ENCODE measurements around the gene ABCA7. TPM values are rescaled to one million over a fixed set of nuclear protein-coding genes. Genes with fewer than 3 reads are reported as not detected.

ABCA7 gene
- total and polyA plus RNA-seq, 2 of the 13 experiments (the other 11 are each of a cell fraction or from before 2014, with no cell fraction given): 4.4 to 32.4 TPM

DNA sequence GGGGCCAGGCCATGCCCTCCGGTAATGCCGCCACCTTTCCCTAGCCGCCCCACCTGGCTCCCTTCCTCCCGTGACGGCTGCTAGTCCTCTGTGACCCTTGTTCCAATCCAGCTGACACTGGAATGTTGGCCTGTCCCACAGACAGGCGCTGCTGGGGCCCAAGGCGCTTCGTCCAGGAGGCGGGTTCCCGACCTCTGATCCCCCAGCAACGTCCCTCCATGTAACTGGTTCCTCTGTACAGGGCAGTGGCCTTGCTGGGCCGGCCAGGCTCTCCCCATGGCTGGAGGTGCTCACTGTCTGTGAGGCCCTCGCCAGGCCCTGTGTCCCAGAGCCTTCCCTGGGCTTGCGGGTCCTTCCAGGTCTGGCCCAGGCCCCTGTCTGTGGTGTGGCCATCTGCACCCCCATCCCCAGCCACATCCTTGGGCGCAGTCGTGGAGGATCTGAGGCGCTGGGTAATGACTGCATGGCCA is 46.5 kb upstream of the ABCA7 start (continued):
- TF ChIP-seq ZNF33B (CRISPR knock-in tag; IDR thresholded peaks at IDR 0.05): 0 out of 2 replicates have a peak, but pooled peaks have one; percentile 76
- TF ChIP-seq, protein P1, sequence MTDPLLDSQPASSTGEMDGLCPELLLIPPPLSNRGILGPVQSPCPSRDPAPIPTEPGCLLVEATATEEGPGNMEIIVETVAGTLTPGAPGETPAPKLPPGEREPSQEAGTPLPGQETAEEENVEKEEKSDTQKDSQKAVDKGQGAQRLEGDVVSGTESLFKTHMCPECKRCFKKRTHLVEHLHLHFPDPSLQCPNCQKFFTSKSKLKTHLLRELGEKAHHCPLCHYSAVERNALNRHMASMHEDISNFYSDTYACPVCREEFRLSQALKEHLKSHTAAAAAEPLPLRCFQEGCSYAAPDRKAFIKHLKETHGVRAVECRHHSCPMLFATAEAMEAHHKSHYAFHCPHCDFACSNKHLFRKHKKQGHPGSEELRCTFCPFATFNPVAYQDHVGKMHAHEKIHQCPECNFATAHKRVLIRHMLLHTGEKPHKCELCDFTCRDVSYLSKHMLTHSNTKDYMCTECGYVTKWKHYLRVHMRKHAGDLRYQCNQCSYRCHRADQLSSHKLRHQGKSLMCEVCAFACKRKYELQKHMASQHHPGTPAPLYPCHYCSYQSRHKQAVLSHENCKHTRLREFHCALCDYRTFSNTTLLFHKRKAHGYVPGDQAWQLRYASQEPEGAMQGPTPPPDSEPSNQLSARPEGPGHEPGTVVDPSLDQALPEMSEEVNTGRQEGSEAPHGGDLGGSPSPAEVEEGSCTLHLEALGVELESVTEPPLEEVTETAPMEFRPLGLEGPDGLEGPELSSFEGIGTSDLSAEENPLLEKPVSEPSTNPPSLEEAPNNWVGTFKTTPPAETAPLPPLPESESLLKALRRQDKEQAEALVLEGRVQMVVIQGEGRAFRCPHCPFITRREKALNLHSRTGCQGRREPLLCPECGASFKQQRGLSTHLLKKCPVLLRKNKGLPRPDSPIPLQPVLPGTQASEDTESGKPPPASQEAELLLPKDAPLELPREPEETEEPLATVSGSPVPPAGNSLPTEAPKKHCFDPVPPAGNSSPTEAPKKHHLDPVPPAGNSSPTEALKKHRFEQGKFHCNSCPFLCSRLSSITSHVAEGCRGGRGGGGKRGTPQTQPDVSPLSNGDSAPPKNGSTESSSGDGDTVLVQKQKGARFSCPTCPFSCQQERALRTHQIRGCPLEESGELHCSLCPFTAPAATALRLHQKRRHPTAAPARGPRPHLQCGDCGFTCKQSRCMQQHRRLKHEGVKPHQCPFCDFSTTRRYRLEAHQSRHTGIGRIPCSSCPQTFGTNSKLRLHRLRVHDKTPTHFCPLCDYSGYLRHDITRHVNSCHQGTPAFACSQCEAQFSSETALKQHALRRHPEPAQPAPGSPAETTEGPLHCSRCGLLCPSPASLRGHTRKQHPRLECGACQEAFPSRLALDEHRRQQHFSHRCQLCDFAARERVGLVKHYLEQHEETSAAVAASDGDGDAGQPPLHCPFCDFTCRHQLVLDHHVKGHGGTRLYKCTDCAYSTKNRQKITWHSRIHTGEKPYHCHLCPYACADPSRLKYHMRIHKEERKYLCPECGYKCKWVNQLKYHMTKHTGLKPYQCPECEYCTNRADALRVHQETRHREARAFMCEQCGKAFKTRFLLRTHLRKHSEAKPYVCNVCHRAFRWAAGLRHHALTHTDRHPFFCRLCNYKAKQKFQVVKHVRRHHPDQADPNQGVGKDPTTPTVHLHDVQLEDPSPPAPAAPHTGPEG (CRISPR knock-in tag; IDR thresholded peaks at IDR 0.05): no peak
- TF ChIP-seq, protein P2, sequence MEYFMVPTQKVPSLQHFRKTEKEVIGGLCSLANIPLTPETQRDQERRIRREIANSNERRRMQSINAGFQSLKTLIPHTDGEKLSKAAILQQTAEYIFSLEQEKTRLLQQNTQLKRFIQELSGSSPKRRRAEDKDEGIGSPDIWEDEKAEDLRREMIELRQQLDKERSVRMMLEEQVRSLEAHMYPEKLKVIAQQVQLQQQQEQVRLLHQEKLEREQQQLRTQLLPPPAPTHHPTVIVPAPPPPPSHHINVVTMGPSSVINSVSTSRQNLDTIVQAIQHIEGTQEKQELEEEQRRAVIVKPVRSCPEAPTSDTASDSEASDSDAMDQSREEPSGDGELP (IDR thresholded peaks at IDR 0.05; ENCODE audit: borderline replicate concordance, low read depth): peak; percentile 97
- TF ChIP-seq, protein P3, sequence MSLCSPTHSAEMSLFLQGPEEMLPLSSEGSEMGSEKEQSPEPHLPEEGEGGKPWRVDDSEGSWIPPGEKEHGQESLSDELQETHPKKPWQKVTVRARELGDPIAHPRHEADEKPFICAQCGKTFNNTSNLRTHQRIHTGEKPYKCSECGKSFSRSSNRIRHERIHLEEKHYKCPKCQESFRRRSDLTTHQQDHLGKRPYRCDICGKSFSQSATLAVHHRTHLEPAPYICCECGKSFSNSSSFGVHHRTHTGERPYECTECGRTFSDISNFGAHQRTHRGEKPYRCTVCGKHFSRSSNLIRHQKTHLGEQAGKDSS (CRISPR knock-in tag; IDR thresholded peaks at IDR 0.05; ENCODE audit: borderline replicate concordance, low read depth): peak; percentile 58; the same call in 1 of the 2 replicates
- TF ChIP-seq, protein P4, sequence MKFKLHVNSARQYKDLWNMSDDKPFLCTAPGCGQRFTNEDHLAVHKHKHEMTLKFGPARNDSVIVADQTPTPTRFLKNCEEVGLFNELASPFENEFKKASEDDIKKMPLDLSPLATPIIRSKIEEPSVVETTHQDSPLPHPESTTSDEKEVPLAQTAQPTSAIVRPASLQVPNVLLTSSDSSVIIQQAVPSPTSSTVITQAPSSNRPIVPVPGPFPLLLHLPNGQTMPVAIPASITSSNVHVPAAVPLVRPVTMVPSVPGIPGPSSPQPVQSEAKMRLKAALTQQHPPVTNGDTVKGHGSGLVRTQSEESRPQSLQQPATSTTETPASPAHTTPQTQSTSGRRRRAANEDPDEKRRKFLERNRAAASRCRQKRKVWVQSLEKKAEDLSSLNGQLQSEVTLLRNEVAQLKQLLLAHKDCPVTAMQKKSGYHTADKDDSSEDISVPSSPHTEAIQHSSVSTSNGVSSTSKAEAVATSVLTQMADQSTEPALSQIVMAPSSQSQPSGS (CRISPR knock-in tag; IDR thresholded peaks at IDR 0.05): 0 out of 2 replicates have a peak, but pooled peaks have one; percentile 46
- TF ChIP-seq FOSL1 (CRISPR knock-in tag; IDR thresholded peaks at IDR 0.05; ENCODE audit: borderline replicate concordance): no peak
- no peak for TF ChIP-seq TGIF2 (CRISPR knock-in tag; IDR thresholded peaks at IDR 0.05)
- no peak for TF ChIP-seq PHF8 (CRISPR knock-in tag; IDR thresholded peaks at IDR 0.05)
- TF ChIP-seq GPN1 (CRISPR knock-in tag; IDR thresholded peaks at IDR 0.05; ENCODE audit: borderline replicate concordance): no peak
- TF ChIP-seq ARNT2 (CRISPR knock-in tag; IDR thresholded peaks at IDR 0.05; ENCODE audit: low read depth): no peak
- no peak for TF ChIP-seq ZNF101 (CRISPR knock-in tag; IDR thresholded peaks at IDR 0.05; ENCODE audit: borderline replicate concordance, low read depth)
- no peak for TF ChIP-seq ZNF501 (CRISPR knock-in tag; IDR thresholded peaks at IDR 0.05)
- TF ChIP-seq GATA4 (IDR thresholded peaks at IDR 0.05; ENCODE audit: borderline replicate concordance, low read depth): no peak
- TF ChIP-seq ZNF572 (CRISPR knock-in tag; IDR thresholded peaks at IDR 0.05): no peak
- TF ChIP-seq ZSCAN30 (CRISPR knock-in tag; IDR thresholded peaks at IDR 0.05): no peak
- peak; percentile 48 for TF ChIP-seq HNRNPLL (IDR thresholded peaks at IDR 0.05; ENCODE audit: low read depth, low read length, poor library complexity, severe bottlenecking)
- no peak for TF ChIP-seq ZNF136 (CRISPR knock-in tag; IDR thresholded peaks at IDR 0.05; ENCODE audit: low read depth)
- TF ChIP-seq, protein P5, sequence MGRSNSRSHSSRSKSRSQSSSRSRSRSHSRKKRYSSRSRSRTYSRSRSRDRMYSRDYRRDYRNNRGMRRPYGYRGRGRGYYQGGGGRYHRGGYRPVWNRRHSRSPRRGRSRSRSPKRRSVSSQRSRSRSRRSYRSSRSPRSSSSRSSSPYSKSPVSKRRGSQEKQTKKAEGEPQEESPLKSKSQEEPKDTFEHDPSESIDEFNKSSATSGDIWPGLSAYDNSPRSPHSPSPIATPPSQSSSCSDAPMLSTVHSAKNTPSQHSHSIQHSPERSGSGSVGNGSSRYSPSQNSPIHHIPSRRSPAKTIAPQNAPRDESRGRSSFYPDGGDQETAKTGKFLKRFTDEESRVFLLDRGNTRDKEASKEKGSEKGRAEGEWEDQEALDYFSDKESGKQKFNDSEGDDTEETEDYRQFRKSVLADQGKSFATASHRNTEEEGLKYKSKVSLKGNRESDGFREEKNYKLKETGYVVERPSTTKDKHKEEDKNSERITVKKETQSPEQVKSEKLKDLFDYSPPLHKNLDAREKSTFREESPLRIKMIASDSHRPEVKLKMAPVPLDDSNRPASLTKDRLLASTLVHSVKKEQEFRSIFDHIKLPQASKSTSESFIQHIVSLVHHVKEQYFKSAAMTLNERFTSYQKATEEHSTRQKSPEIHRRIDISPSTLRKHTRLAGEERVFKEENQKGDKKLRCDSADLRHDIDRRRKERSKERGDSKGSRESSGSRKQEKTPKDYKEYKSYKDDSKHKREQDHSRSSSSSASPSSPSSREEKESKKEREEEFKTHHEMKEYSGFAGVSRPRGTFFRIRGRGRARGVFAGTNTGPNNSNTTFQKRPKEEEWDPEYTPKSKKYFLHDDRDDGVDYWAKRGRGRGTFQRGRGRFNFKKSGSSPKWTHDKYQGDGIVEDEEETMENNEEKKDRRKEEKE (IDR thresholded peaks at IDR 0.05): no peak

Data from HepG2 (cell line).